Myocyte (in vitro differentiated cells): ENCODE results near the gene DLST. TPM values are rescaled to one million over a fixed set of nuclear protein-coding genes. Genes with fewer than 3 reads are reported as not detected.
A peak's percentile ranks its signal among the peaks of the same experiment; 100 is the strongest.

Experiments used
- DNase-seq: peaks from one replicate; pipeline ENCODE4 v3.0.0-alpha.2; 2012; ENCODE audit warnings: low read depth
- total RNA-seq: library from RNA; depleted of rRNA; stranded (reverse); fragments of >200 nt; gene quantifications from 2 replicates; pipeline ENCODE4 v1.2.3, GENCODE V29; 2014

The DLST gene
- total RNA-seq, 1 donor from 2014 or later = 39.3 TPM

GRCh38 chr14:74896400-74896799, 14.7 kb downstream of the DLST start:
- DNase-seq = no peak

GRCh38 chr14:74897642-74898041, 15.9 kb downstream of the DLST start:
- no peak for DNase-seq

GRCh38 chr14:74898083-74898482, 16.4 kb downstream of the DLST start:
- no peak for DNase-seq

GRCh38 chr14:74898694-74899093, 17.0 kb downstream of the DLST start:
- no peak for DNase-seq

- no peak for DNase-seq
Measured at GRCh38 chr14:74902941-74903705, 21.4 kb downstream of the DLST start.

- DNase-seq = no peak
Measured at GRCh38 chr14:74904635-74905503, 23.2 kb downstream of the DLST start.

GRCh38 chr14:74905595-74906142, 24.0 kb downstream of the DLST start:
- DNase-seq = peak; percentile 70

- peak; percentile 75 for DNase-seq
Measured at GRCh38 chr14:74906925-74907521, 25.3 kb downstream of the DLST start.

GRCh38 chr14:74907744-74908143, 26.0 kb downstream of the DLST start:
- DNase-seq = no peak

- DNase-seq = no peak
Measured at GRCh38 chr14:74908861-74909341, 27.2 kb downstream of the DLST start.

GRCh38 chr14:74909501-74909900, 27.8 kb downstream of the DLST start:
- DNase-seq = no peak

GRCh38 chr14:74909911-74910310, 28.2 kb downstream of the DLST start:
- DNase-seq = no peak

- DNase-seq = no peak
Measured at GRCh38 chr14:74910556-74910955, 28.8 kb downstream of the DLST start.

- no peak for DNase-seq
Measured at GRCh38 chr14:74911221-74911620, 29.5 kb downstream of the DLST start.

GRCh38 chr14:74911704-74912103, 30.0 kb downstream of the DLST start:
- DNase-seq = no peak

- no peak for DNase-seq
Measured at GRCh38 chr14:74912111-74912510, 30.4 kb downstream of the DLST start.

- no peak for DNase-seq
Measured at GRCh38 chr14:74912801-74913200, 31.1 kb downstream of the DLST start.

GRCh38 chr14:74913393-74913910, 31.7 kb downstream of the DLST start:
- no peak for DNase-seq

- peak; percentile 84 for DNase-seq
Measured at GRCh38 chr14:74913986-74914573, 32.4 kb downstream of the DLST start.

- DNase-seq = no peak
Measured at GRCh38 chr14:74915426-74915825, 33.7 kb downstream of the DLST start.

- DNase-seq = no peak
Measured at GRCh38 chr14:74915826-74916225, 34.1 kb downstream of the DLST start.
